Neural cell (in vitro differentiated cells): ENCODE results near the gene STX8. TPM values are rescaled to one million over a fixed set of nuclear protein-coding genes. Genes with fewer than 3 reads are reported as not detected.
"Not testable (repeated sequence)": the region's sequence is repeated elsewhere in the genome, so short reads cannot be mapped to it uniquely, and the experiment has no call there.

Source experiments
- H2AFZ ChIP-seq: fragments of 200-600, 300-800 bp; sonication (generic), shearing (Covaris generic); 2 replicates; pipeline ENCODE4 v1.6.0; 2014; ENCODE audit warnings: low read depth, mild to moderate bottlenecking, antibody characterized with exemption, low read length, moderate library complexity
- H3F3A ChIP-seq: fragments of 200-600 bp; shearing (Covaris generic); 2 replicates; pipeline ENCODE4 v1.6.1; 2016; ENCODE audit warnings: mild to moderate bottlenecking, moderate library complexity, mixed read lengths, antibody characterized with exemption, low read length; ENCODE audit not compliant: insufficient read depth, poor library complexity, severe bottlenecking
- H3K27ac ChIP-seq: fragments of 200-600, 300-800 bp; sonication (generic), shearing (Covaris generic); 2 replicates; pipeline ENCODE4 v1.5.1; 2014; ENCODE audit warnings: mild to moderate bottlenecking, low read length, moderate library complexity
- H3K27me3 ChIP-seq: fragments of 300-800, 200-600 bp; sonication (generic), shearing (Covaris generic); 2 replicates; pipeline ENCODE4 v1.6.0; 2014; ENCODE audit warnings: mild to moderate bottlenecking, low read depth, low read length, moderate library complexity; ENCODE audit not compliant: insufficient read depth
- H3K36me3 ChIP-seq: fragments of 300-800, 200-600 bp; sonication (generic), shearing (Covaris generic); 2 replicates; pipeline ENCODE4 v1.5.1; 2014; ENCODE audit warnings: mild to moderate bottlenecking, antibody characterized with exemption, low read length, moderate library complexity; ENCODE audit not compliant: insufficient read depth
- H3K4me2 ChIP-seq: fragments of 300-800, 200-600 bp; sonication (generic), shearing (Covaris generic); 2 replicates; pipeline ENCODE4 v1.6.0; 2014; ENCODE audit warnings: mild to moderate bottlenecking, low read length
- H3K4me3 ChIP-seq: fragments of 300-800, 200-600 bp; sonication (generic), shearing (Covaris generic); 2 replicates; pipeline ENCODE4 v1.5.1; 2014; ENCODE audit warnings: mild to moderate bottlenecking, low read length, moderate library complexity
- H3K79me2 ChIP-seq: fragments of 200-600 bp; shearing (Covaris generic); replicated peaks from 2 replicates; pipeline ENCODE4 v1.6.0; 2014; ENCODE audit warnings: mild to moderate bottlenecking, low read length, moderate library complexity; ENCODE audit not compliant: insufficient read depth
- H3K9ac ChIP-seq: fragments of 300-800, 200-600 bp; sonication (generic), shearing (Covaris generic); 2 replicates; pipeline ENCODE4 v1.6.1; 2016; ENCODE audit warnings: mild to moderate bottlenecking, low read length, mixed read lengths
- H3K9me2 ChIP-seq: fragments of 200-600 bp; shearing (Covaris generic); 2 replicates; pipeline ENCODE4 v1.6.1; 2016; ENCODE audit warnings: mild to moderate bottlenecking, low read length, mixed read lengths; ENCODE audit not compliant: insufficient read depth
- H3K9me3 ChIP-seq: fragments of 200-600, 300-800 bp; sonication (generic), shearing (Covaris generic); 2 replicates; pipeline ENCODE4 v1.6.1; 2016; ENCODE audit warnings: mild to moderate bottlenecking, mixed run types, low read length, moderate library complexity, mixed read lengths
- H4K20me1 ChIP-seq: fragments of 200-600 bp; shearing (Covaris generic); 2 replicates; pipeline ENCODE4 v1.6.1; 2016; ENCODE audit warnings: mild to moderate bottlenecking, mixed run types; ENCODE audit not compliant: insufficient read depth
- CTCF ChIP-seq: fragments of 450-650 bp; IDR thresholded peaks from 2 replicates; pipeline ENCODE4 v1.5.1; 2014; ENCODE audit warnings: antibody characterized with exemption, mild to moderate bottlenecking, moderate library complexity; ENCODE audit not compliant: poor library complexity, severe bottlenecking
- EP300 ChIP-seq: fragments of 450-650 bp; conservative IDR thresholded peaks from 2 replicates; pipeline ENCODE4 v1.6.1; 2014; ENCODE audit warnings: antibody characterized with exemption, mild to moderate bottlenecking, moderate library complexity; ENCODE audit not compliant: poor library complexity, severe bottlenecking
- EZH2 ChIP-seq: fragments of 200-600, 300-800 bp; shearing (Covaris generic), sonication (generic); IDR thresholded peaks from 2 replicates; pipeline ENCODE4 v1.6.1; 2014; ENCODE audit warnings: antibody characterized with exemption, low read length, borderline replicate concordance, mild to moderate bottlenecking; ENCODE audit not compliant: insufficient read depth, poor library complexity, severe bottlenecking
- MXI1 ChIP-seq: fragments of 450-650 bp; conservative IDR thresholded peaks from 2 replicates; pipeline ENCODE4 v1.6.1; 2014; ENCODE audit warnings: antibody characterized with exemption, mild to moderate bottlenecking; ENCODE audit not compliant: poor library complexity, severe bottlenecking
- POLR2AphosphoS5 ChIP-seq: IDR thresholded peaks from 2 replicates; pipeline ENCODE4 v1.6.1; 2012
- RAD21 ChIP-seq: fragments of 450-650 bp; conservative IDR thresholded peaks from 2 replicates; pipeline ENCODE4 v1.6.1; 2014; ENCODE audit warnings: antibody characterized with exemption, mild to moderate bottlenecking, moderate library complexity
- REST ChIP-seq: IDR thresholded peaks from 2 replicates; pipeline ENCODE4 v1.6.1; 2012; ENCODE audit warnings: borderline replicate concordance
- SMC3 ChIP-seq: fragments of 450-650 bp; conservative IDR thresholded peaks from 2 replicates; pipeline ENCODE4 v1.6.1; 2014; ENCODE audit warnings: antibody characterized with exemption, mild to moderate bottlenecking, moderate library complexity; ENCODE audit not compliant: poor library complexity
- TAF1 ChIP-seq: IDR thresholded peaks from 2 replicates; pipeline ENCODE4 v1.6.1; 2012; ENCODE audit warnings: low read depth
- polyA plus RNA-seq: library from polyadenylated mRNA; depleted of rRNA; stranded (reverse); fragments of >200 nt; gene quantifications from 2 replicates; pipeline ENCODE4 v1.2.3, GENCODE V29; 2014

STX8 gene
- polyA plus RNA-seq, 1 donor from 2014 or later: 100 TPM

- Histone ChIP-seq H3K36me3 (no peaks in the 10 kb centered on the region), H3F3A (no peaks in the 10 kb centered on the region), H3K27ac (no peak overlapping the region), H3K4me2 (no peak overlapping the region), H4K20me1 (no peaks in the 10 kb centered on the region), H3K4me3 (no peak overlapping the region), H3K27me3 (no peaks in the 10 kb centered on the region), H3K79me2 (no peaks in the 10 kb centered on the region), H3K9me2 (no peaks in the 10 kb centered on the region), H3K9ac (no peak overlapping the region), H3K9me3 (no peaks in the 10 kb centered on the region), H2AFZ (no peak overlapping the region)
- TF ChIP-seq RAD21 (no peak), REST (no peak), SMC3 (no peak), CTCF (no peak), EP300 (no peak), EZH2 (no peak), TAF1 (no peak), POLR2AphosphoS5 (no peak), MXI1 (no peak)
Observed at GRCh38 chr17:9606453-9606852, 30.8 kb upstream of the STX8 start.

- not testable (repeated sequence) for H3K4me3 ChIP-seq, H4K20me1 ChIP-seq, H2AFZ ChIP-seq, H3K9me2 ChIP-seq, H3K4me2 ChIP-seq, H3K27me3 ChIP-seq, H3K79me2 ChIP-seq, H3K9ac ChIP-seq, H3K36me3 ChIP-seq, H3K27ac ChIP-seq, H3F3A ChIP-seq, H3K9me3 ChIP-seq
Observed at GRCh38 chr17:9604583-9604982, 29.0 kb upstream of the STX8 start.

- TF ChIP-seq EP300 (no peak), RAD21 (no peak)
- Histone ChIP-seq H3K4me2 (no peak overlapping the region), H3F3A (no peaks in the 10 kb centered on the region), H3K27ac (no peak overlapping the region), H4K20me1 (no peaks in the 10 kb centered on the region), H3K27me3 (no peaks in the 10 kb centered on the region), H3K4me3 (no peak overlapping the region), H2AFZ (no peak overlapping the region), H3K9me2 (no peaks in the 10 kb centered on the region), H3K79me2 (no peaks in the 10 kb centered on the region), H3K36me3 (no peaks in the 10 kb centered on the region), H3K9ac (no peak overlapping the region), H3K9me3 (no peaks in the 10 kb centered on the region)
Observed at GRCh38 chr17:9598661-9599060, 23.0 kb upstream of the STX8 start.

- not testable (repeated sequence) for H3K4me2 ChIP-seq, H3F3A ChIP-seq, H3K9ac ChIP-seq, H3K79me2 ChIP-seq, H3K27me3 ChIP-seq, H4K20me1 ChIP-seq, H2AFZ ChIP-seq, H3K9me3 ChIP-seq, H3K4me3 ChIP-seq, H3K9me2 ChIP-seq, H3K27ac ChIP-seq, H3K36me3 ChIP-seq
Observed at GRCh38 chr17:9597638-9598037, 22.0 kb upstream of the STX8 start.
